GM10248 (cell line): ENCODE results near the gene PDLIM7.

Experiments
- CTCF ChIA-PET: fragments of 300-600 bp; sonication (Branson Sonifier 250); formaldehyde crosslinking; extraction: SDS; loops from one replicate; lab custom pipeline; 2021; ENCODE audit warnings: antibody characterized with exemption; lab: Yijun Ruan, JAX
- POLR2A ChIA-PET: fragments of 350-650 bp; sonication (Branson Sonifier 250); formaldehyde crosslinking; extraction: SDS; loops from one replicate; lab custom pipeline; 2020; ENCODE audit warnings: antibody characterized with exemption; lab: Yijun Ruan, JAX
- DNase-seq: peaks from one replicate; pipeline ENCODE4 v3.0.0; 2012; ENCODE audit errors: extremely low spot score
- TF ChIP-seq, protein P1 (sequence below): IDR thresholded peaks from 2 replicates; pipeline ENCODE4 v1.5.1; 2012; ENCODE audit warnings: mild to moderate bottlenecking, low read depth; ENCODE audit errors: extremely low read depth, missing control alignments, control extremely low read depth

The PDLIM7 gene

DNA sequence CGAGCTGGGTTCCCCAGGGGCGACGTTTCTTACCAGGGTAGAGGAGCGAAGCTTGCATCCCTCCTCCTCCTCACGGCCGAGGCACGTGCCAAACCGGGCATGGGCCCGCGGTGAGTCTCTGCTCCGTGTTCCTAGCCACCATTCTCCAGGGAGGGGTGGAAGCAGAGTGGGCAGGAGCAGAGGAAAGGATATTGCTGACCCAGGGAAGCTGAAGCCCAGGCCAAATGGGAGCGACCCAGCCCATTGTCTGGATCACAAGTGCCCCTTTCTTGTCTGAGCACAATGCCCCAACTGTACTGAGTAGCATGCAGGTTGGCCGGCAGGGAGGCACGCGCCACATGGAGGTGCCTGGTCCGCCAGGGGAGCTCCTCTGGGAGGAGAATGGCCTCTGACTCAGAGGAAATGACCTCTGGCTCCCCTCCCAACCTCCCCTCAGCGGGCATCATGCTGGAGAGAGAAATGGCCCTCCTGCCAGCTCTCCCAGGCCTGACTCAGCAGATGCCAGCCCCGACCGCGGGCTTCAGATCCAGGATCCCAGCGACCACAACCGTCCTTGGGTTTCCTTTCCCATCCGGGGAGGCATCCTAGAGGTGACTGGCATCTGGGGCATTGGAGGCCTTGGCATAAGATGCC lies 49.7 kb downstream of the PDLIM7 start:
- no peak for DNase-seq
- ChIA-PET CTCF (interaction anchor here (1.1 to 21.0 kb wide), 11 partner anchors 7 to 334 kb away, joined by 3 to 549 read pairs (median 5); partner anchors contain the start of genes F12 and PFN3), POLR2A (interaction anchor here (0.5 to 1.5 kb wide), 3 partner anchors 8 to 22 kb away, joined by 4 to 6 read pairs (median 5); no protein-coding TSS in a partner anchor)
- TF ChIP-seq, protein P1, sequence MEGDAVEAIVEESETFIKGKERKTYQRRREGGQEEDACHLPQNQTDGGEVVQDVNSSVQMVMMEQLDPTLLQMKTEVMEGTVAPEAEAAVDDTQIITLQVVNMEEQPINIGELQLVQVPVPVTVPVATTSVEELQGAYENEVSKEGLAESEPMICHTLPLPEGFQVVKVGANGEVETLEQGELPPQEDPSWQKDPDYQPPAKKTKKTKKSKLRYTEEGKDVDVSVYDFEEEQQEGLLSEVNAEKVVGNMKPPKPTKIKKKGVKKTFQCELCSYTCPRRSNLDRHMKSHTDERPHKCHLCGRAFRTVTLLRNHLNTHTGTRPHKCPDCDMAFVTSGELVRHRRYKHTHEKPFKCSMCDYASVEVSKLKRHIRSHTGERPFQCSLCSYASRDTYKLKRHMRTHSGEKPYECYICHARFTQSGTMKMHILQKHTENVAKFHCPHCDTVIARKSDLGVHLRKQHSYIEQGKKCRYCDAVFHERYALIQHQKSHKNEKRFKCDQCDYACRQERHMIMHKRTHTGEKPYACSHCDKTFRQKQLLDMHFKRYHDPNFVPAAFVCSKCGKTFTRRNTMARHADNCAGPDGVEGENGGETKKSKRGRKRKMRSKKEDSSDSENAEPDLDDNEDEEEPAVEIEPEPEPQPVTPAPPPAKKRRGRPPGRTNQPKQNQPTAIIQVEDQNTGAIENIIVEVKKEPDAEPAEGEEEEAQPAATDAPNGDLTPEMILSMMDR, result no peak

DNA sequence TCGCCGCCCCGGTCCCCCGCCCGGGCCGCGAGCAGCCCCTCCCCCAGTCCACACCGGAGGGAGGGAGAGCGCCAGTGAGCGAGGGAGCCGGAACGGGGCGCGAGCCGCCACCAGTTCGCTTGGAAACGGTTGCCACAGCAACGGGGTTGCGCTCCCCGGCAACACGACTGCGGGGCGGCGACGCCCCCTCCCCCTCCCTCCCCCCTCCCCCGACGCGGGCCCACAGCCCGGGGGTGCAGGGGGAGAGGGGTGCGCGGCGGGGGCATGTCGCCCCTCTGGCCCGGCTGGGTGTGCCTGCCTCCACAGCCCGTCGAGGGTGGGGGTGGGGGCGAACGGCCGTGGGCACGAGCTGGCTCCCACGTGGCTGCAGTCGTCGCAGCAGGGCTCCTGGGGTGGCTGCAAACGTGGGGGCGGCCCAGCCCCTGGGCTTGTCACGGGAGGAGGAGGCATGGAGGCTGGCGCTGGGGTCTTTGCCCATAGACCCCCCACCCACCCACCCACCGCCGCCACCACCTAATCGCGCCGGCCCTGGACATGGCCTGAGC lies 50.3 kb downstream of the PDLIM7 start:
- ChIA-PET POLR2A (interaction anchor here (0.5 to 1.5 kb wide), 4 partner anchors 7 to 43 kb away, joined by 3 to 6 read pairs (median 4); no protein-coding TSS in a partner anchor), CTCF (interaction anchor here (1.1 to 21.0 kb wide), 11 partner anchors 7 to 333 kb away, joined by 3 to 549 read pairs (median 5); partner anchors contain the start of genes F12 and PFN3)
- DNase-seq, result peak; percentile 79
- TF ChIP-seq, protein P1, result no peak

DNA sequence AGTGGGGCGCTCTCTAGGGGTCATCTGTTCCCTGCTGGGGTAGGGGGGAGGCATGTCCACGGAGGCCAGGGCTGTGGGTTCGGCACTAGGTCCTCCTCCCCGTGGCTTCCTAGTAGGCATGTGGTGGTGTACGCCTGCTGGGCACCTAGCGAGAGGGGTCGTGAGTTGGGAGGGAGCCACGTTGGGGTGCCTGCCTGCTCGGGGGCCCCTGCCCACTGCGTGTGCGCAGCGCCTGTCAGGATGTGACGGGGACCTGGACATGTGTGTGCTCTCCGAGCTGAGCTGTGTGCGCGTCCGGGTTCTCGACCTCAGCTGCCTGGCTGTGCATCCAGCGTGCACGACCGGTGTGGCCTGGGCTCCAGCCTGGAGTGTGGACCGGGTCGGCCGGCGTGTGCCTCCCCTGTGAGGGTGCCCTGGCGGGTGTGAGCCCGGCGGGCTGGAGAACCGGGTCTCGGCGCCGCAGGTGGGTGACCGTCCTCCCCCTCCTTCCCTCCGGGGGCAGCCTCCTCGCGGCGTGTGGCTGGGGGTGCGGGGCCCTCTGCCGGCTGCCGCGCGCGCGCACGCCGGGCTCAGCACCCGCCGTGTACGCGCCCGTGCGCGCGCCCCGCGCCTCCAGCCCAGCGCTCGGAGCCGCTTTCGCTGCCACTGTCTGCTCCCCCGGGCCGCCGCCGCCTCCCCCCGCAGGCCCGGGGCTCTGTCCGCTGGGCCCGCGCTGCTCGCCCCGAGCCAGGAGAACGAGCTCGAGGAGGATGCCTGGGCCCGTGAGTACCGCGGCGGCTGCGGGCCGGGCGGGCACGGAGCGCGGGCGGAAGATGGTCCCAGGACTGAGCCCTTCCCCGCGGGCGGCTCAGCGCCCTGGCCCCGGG lies 51.0 kb downstream of the PDLIM7 start, which contains the start of gene PRR7:
Gene PRR7, plus strand, starts transcription at position 615 of the 866 bp plus-strand sequence. CDS start 8,254 bp downstream, outside the sequence.
- ChIA-PET POLR2A (interaction anchor here (0.6 to 1.8 kb wide), 8 partner anchors 15 to 87 kb away, joined by 3 to 6 read pairs (median 4); no protein-coding TSS in a partner anchor), CTCF (interaction anchor here (0.7 to 21.0 kb wide), 12 partner anchors 8 to 332 kb away, joined by 3 to 549 read pairs (median 12); partner anchors contain the start of genes F12 and PFN3)
- TF ChIP-seq, protein P1, result peak; percentile 21
- DNase-seq, result peak; percentile 86

DNA sequence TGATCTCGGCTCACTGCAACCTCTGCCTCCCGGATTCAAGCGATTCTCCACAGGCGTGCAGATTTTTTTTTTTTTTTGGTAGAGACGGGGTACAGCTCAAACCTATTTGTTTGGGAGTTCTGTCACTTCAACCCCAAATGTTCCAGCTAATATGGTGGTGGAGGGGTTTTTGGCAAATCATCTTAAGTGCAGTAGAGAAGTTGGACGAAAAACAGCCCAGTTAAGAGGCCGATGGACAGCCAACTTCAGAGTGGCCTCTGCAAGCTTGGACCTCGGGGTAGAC lies 51.5 kb downstream of the PDLIM7 start:
- TF ChIP-seq, protein P1, result no peak
- ChIA-PET CTCF (interaction anchor here (0.7 to 21.0 kb wide), 11 partner anchors 9 to 332 kb away, joined by 3 to 549 read pairs (median 16); partner anchors contain the start of genes F12 and PFN3), POLR2A (interaction anchor here (0.6 to 1.8 kb wide), 7 partner anchors 14 to 88 kb away, joined by 3 to 6 read pairs (median 4); no protein-coding TSS in a partner anchor)
- no peak for DNase-seq

DNA sequence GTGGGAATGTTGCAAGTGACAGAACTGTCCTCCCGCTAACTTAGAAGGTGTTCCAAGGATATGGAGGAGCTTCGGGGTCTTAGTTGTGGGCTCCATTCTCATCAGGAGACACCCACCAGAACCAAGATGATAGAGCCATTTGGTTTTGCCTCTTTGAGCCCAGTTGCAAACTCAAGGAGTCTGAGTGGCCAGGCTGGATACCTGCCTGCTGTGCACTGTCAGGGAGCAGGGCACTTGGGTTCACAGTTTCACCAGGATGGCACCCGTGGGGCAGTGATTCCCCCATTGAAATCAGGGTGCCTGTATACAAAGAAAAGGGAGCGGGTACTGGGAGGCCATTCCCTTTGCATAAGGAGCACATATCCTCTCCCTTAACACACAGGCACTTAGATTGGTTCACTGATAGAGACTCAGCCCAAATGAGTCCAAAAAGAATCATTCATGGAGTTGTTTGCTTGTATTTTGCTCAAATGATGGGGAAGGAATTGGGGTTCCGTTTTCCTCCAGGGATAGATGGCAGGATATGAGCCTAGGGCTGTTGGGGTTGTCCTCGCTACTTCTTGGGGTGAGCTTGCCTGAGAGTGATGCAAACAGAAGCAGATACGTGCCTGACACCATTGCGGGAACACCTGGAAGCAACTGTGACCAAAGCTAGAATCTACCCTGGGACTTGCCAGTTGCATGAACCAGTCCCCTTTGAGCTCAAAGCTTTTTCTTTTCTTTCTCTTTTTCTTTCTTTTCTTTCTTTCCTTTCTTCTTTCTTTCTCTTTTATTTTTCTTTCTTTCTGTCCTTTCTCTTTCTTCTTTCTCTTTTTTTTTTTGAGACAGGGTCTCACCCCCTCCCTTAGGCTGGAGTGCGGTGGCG lies 52.1 kb downstream of the PDLIM7 start:
- no peak for DNase-seq
- TF ChIP-seq, protein P1, result no peak
- ChIA-PET CTCF (interaction anchor here (0.7 to 21.0 kb wide), 12 partner anchors 10 to 331 kb away, joined by 3 to 549 read pairs (median 12); partner anchors contain the start of genes F12 and PFN3), POLR2A (interaction anchor here (0.6 to 2.9 kb wide), 8 partner anchors 9 to 89 kb away, joined by 3 to 8 read pairs (median 4); no protein-coding TSS in a partner anchor)
